OCI-LY1 (cell line): ENCODE measurements around the gene BST1.
A peak's percentile ranks its signal among the peaks of the same experiment; 100 is the strongest.

Experiments
- H2AFZ ChIP-seq: fragments of 200-600 bp; sonication (generic), shearing (Covaris generic); 2 replicates; pipeline ENCODE4 v1.6.0; 2014; ENCODE audit warnings: antibody characterized with exemption, mild to moderate bottlenecking, low read length
- H3F3A ChIP-seq: fragments of 200-600 bp; sonication (generic), shearing (Covaris generic); 2 replicates; pipeline ENCODE4 v1.6.0; 2014; ENCODE audit warnings: mild to moderate bottlenecking, antibody characterized with exemption, low read length, moderate library complexity; ENCODE audit not compliant: insufficient read depth
- H3K27ac ChIP-seq: fragments of 200-600 bp; sonication (generic); 2 replicates; pipeline ENCODE4 v1.5.1; 2014; ENCODE audit warnings: low read length, mixed run types, mild to moderate bottlenecking, low read depth; ENCODE audit not compliant: poor library complexity, severe bottlenecking
- H3K27me3 ChIP-seq: fragments of 200-600 bp; sonication (generic); 2 replicates; pipeline ENCODE4 v1.6.0; 2014; ENCODE audit warnings: antibody characterized with exemption, mild to moderate bottlenecking, low read length, moderate library complexity; ENCODE audit not compliant: insufficient read depth
- H3K36me3 ChIP-seq: fragments of 200-600 bp; sonication (generic); 2 replicates; pipeline ENCODE4 v1.6.1; 2014; ENCODE audit warnings: mild to moderate bottlenecking, antibody characterized with exemption, low read length, moderate library complexity, mixed read lengths; ENCODE audit not compliant: insufficient read depth
- H3K4me1 ChIP-seq: fragments of 200-600 bp; sonication (generic); 2 replicates; pipeline ENCODE4 v1.5.1; 2014; ENCODE audit warnings: mild to moderate bottlenecking, low read length, moderate library complexity; ENCODE audit not compliant: insufficient read depth, severe bottlenecking
- H3K4me2 ChIP-seq: fragments of 200-600 bp; sonication (generic), shearing (Covaris generic); 2 replicates; pipeline ENCODE4 v1.6.1; 2014; ENCODE audit warnings: low read length
- H3K4me3 ChIP-seq: fragments of 200-600 bp; sonication (generic); 2 replicates; pipeline ENCODE4 v1.5.1; 2014; ENCODE audit warnings: low read length, low read depth, mild to moderate bottlenecking, mixed read lengths; ENCODE audit not compliant: poor library complexity, severe bottlenecking
- H3K79me2 ChIP-seq: fragments of 200-600 bp; shearing (Covaris generic); 2 replicates; pipeline ENCODE4 v1.6.1; 2016; ENCODE audit warnings: mixed run types, low read length, mixed read lengths; ENCODE audit not compliant: insufficient read depth
- H3K9ac ChIP-seq: fragments of 200-600 bp; sonication (generic), shearing (Covaris generic); 2 replicates; pipeline ENCODE4 v1.6.1; 2014; ENCODE audit warnings: mild to moderate bottlenecking, low read length, mixed read lengths
- H3K9me2 ChIP-seq: fragments of 200-600 bp; sonication (generic), shearing (Covaris generic); 2 replicates; pipeline ENCODE4 v1.6.1; 2014; ENCODE audit warnings: low read depth, mild to moderate bottlenecking, low read length, mixed read lengths
- H3K9me3 ChIP-seq: fragments of 200-600 bp; shearing (Covaris generic); 2 replicates; pipeline ENCODE4 v1.6.1; 2014; ENCODE audit warnings: low read length, mixed read lengths
- H4K20me1 ChIP-seq: fragments of 200-600 bp; sonication (generic), shearing (Covaris generic); 2 replicates; pipeline ENCODE4 v1.6.0; 2016; ENCODE audit warnings: mild to moderate bottlenecking, low read length; ENCODE audit not compliant: insufficient read depth
- EZH2 ChIP-seq: fragments of 200-600 bp; sonication (generic), shearing (Covaris generic); IDR thresholded peaks from 2 replicates; pipeline ENCODE4 v1.8.0; 2017; ENCODE audit warnings: borderline replicate concordance, mixed run types, mild to moderate bottlenecking, antibody characterized with exemption, low read length, moderate library complexity, mixed read lengths
- TF ChIP-seq, protein P1 (sequence below): fragments of 200-600 bp; sonication (generic), shearing (Covaris generic); IDR thresholded peaks from 2 replicates; pipeline ENCODE4 v1.5.1; 2017; ENCODE audit warnings: mild to moderate bottlenecking, antibody characterized with exemption, low read length, moderate library complexity, mixed read lengths

Gene BST1

DNA sequence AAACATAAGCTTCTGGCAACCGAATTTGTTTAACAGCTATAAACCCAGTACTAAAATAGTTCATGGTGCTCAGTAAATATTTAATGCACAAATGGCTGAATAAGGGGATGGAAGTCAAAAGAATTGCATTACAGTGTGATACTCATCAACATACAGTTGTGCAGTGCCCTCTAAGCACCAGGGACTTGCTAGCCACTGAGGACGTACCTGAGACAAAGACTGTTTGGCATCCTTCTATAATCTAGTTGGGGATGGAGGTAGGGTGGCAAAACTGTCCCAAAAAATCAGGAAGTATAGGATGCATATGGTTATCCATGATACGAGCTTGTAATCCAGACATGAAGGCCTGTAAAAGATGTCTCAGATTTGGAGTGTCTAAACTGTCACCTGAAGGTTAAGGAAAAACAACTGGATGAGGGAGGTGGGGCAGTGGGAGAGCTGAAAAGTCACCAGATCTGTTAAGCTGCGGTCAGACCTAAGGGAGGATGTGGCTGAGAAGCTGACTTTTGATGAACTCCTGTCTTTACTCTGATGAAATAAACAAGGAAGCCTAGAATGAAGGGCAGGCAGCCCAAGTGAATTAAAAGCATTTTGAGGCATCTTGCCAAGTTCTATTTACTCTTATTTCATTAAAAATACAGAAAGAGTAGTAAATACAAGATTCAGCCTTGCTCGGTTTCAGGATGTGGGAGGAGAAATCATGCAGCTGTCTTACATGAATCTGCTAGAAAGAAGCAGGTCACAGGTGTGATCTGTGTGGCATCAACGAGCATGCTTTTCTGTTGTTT, 63.2 kb downstream of the BST1 start:
- no peaks in the 10 kb centered on the region for H3K36me3 ChIP-seq
- no peaks in the 10 kb centered on the region for H3K9me2 ChIP-seq
- H3K4me1 ChIP-seq, result peaks cover 22% of the 10 kb centered on the region
- H3K4me3 ChIP-seq, result no peak overlapping the region
- H4K20me1 ChIP-seq, result no peaks in the 10 kb centered on the region
- no peaks in the 10 kb centered on the region for H3K27me3 ChIP-seq
- H3K27ac ChIP-seq, result peak overlapping the region; percentile 93
- no peaks in the 10 kb centered on the region for H3K9me3 ChIP-seq
- H2AFZ ChIP-seq, result no peak overlapping the region
- H3K4me2 ChIP-seq, result peak overlapping the region; percentile 50
- no peaks in the 10 kb centered on the region for H3F3A ChIP-seq
- peak overlapping the region; percentile 18; the same call in 1 of the 2 replicates for H3K9ac ChIP-seq
- H3K79me2 ChIP-seq, result no peaks in the 10 kb centered on the region
- no peak for TF ChIP-seq EZH2
- TF ChIP-seq, protein P1, sequence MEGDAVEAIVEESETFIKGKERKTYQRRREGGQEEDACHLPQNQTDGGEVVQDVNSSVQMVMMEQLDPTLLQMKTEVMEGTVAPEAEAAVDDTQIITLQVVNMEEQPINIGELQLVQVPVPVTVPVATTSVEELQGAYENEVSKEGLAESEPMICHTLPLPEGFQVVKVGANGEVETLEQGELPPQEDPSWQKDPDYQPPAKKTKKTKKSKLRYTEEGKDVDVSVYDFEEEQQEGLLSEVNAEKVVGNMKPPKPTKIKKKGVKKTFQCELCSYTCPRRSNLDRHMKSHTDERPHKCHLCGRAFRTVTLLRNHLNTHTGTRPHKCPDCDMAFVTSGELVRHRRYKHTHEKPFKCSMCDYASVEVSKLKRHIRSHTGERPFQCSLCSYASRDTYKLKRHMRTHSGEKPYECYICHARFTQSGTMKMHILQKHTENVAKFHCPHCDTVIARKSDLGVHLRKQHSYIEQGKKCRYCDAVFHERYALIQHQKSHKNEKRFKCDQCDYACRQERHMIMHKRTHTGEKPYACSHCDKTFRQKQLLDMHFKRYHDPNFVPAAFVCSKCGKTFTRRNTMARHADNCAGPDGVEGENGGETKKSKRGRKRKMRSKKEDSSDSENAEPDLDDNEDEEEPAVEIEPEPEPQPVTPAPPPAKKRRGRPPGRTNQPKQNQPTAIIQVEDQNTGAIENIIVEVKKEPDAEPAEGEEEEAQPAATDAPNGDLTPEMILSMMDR, result no peak

DNA sequence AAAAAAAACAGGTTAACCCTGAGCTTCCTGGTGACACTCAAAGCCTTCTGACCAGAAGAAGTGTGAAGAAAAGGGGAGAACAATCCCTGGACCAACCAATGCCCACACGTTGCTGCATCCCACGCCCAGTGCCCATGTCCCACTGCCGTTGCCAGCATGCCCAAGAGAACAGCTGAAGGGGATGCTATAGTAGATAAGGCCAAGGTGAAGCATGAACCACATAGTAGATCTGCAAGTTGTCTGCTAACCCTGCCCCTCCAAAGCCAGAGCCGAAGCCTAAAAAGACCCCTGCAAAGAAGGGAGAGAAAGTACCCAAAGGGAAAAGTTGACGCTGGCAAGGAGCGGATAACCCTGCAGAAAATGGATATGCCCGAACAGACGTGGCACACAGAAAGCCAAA, 64.0 kb downstream of the BST1 start:
- Histone ChIP-seq H3K36me3 (no peaks in the 10 kb centered on the region), H3K4me1 (peaks cover 28% of the 10 kb centered on the region), H3K79me2 (no peaks in the 10 kb centered on the region), H3K9me2 (no peaks in the 10 kb centered on the region), H3K27me3 (no peaks in the 10 kb centered on the region), H3K4me3 (no peak overlapping the region), H3K9ac (no peak overlapping the region), H3K9me3 (no peaks in the 10 kb centered on the region), H3K4me2 (peak overlapping the region; percentile 50; the same call in 1 of the 2 replicates), H4K20me1 (no peaks in the 10 kb centered on the region), H3F3A (no peaks in the 10 kb centered on the region), H2AFZ (no peak overlapping the region), H3K27ac (peak overlapping the region; percentile 93)
- no peak for TF ChIP-seq EZH2
- TF ChIP-seq, protein P1, result no peak

DNA sequence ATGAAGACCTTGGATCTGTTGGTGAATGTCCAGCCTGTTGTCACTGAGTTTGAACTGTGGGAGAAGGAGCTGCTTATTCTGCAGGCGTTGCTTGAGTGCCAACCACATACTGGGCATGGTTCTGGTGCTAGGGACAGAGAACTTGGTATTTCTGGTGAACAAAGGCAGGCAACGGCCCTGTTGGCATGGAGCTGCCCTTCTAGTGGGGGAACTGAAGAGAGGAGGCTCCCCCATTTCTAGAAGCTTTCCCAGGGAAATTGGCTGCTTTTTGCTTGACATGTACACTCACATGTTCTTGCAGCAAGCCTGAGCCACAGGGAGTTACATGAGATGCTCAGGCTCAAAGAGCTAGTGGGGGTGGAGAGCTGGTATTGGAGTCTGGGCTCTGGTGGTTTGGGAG, 66.3 kb downstream of the BST1 start:
- Histone ChIP-seq H3K36me3 (no peaks in the 10 kb centered on the region), H3K9me2 (no peaks in the 10 kb centered on the region), H3K79me2 (no peaks in the 10 kb centered on the region), H3K9me3 (no peaks in the 10 kb centered on the region), H3F3A (no peaks in the 10 kb centered on the region), H3K4me1 (peaks cover 28% of the 10 kb centered on the region), H4K20me1 (no peaks in the 10 kb centered on the region), H3K9ac (no peak overlapping the region), H3K27me3 (no peaks in the 10 kb centered on the region), H3K4me2 (no peak overlapping the region), H3K27ac (no peak overlapping the region), H3K4me3 (no peak overlapping the region), H2AFZ (no peak overlapping the region)
- TF ChIP-seq EZH2, result no peak
- TF ChIP-seq, protein P1, result no peak
